ENCODE measurements around the gene PPP1R13L.

- TF ChIP-seq CTCF (IDR thresholded peaks at IDR 0.05) (no peak), POLR2A (IDR thresholded peaks at IDR 0.05) (no peak), EP300 (IDR thresholded peaks at IDR 0.05) (no peak)
These were observed 17.2 kb upstream of the PPP1R13L start for GRCh38 chr19:45421947-45422498.
